NCI-H128 (cell line): Measurements from ENCODE around the gene TTLL11.
A peak's percentile ranks its signal among the peaks of the same experiment; 100 is the strongest.

Experiments
- DNase-seq: peaks from one replicate; lab custom pipeline; 2025; ENCODE audit not compliant: unreplicated experiment; lab: John Stamatoyannopoulos, UW

TTLL11 gene

DNA sequence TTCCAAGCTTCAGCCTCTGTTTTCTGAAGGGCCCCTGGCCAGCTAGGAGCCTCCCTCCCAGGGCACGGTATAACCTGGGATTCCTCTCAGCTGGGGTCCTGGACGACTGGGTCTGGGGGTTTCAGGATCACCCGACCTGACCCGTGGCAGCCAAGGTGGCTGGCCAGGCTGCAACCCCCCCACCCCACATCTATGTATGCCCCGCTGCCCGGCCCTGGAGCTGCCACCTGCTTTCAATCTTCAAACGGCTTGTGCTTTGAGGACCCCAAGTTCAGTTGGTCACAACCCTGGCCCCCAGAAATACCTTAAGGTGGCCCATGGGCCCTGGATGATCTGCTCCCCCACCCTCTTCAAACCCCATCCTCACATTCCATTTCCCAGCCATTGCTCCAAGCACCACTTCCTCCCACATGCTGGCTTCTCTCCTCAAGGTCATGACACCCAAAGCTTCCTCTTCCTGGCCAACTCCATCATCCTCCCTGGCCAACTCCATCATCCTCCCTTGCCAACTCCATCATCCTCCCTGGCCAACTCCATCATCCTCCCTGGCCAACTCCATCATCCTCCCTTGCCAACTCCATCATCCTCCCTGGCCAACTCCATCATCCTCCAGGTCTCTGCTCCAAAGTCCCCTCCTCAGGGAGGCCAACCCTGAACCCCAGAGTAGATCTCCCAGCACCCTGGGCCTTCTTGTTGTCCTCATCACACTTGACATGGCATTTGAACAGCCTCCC lies 17.2 kb upstream of the TTLL11 start:
- no peak for DNase-seq

DNA sequence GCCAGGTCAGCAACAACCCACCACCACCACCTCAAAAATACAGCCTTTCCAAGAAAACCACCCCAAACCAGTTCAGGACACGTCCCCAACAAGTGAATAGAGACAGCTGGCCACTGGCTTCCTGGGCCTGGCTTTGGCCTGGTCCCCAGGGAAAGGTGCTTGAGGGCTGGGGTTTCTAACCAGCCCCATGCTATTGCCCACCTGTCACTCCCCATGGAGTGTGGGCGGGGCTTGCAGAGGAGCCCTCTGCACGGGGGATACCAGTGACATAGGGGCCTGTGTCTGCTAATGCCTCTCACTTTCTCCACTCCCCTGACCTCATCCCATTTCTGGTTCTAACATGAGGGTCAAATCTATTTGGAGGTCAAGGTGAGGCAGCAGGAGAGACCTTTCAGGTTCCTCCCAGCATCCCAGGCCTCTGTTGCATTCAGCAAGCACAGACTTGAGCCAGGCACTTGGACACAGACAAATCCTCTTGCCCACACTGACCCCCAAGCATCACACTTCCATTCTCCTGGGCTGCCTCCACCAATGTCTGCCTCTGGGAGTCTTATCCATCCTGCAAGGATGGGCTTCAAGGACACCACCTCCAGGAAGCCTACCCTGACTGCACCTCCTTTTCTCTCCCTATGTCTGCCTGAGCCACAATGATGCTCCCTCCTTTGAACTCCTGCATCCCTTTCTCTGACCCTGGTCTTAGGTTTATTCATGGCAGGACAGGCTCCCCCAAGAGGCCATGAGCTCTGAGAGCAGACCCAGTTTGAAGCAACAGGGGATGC lies 16.1 kb upstream of the TTLL11 start:
- no peak for DNase-seq

DNA sequence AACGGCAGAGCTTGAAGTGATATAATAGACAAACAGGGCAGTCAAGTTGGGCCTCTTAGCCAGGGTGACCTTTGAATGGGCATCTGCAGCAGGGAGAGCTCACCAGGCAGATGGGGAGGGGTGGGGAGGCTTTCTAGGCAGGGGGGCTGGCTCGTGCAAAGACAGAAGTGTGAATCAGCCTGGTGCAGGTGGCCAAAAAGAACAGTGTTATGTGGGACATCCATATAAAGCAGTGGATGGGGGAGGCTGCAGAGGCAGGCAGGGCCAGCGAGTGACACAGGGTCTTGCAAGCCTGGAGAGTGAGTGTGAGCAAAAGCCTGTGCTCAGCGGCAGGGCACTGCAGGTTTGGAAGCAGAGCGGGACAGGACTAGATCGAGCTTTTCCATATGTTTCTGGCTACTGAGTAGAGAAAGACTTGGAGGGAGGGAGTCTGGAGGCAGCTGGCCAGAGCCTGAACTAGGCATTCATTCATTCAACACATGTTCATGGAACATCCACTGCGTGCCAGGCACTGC lies 14.2 kb upstream of the TTLL11 start:
- no peak for DNase-seq

DNA sequence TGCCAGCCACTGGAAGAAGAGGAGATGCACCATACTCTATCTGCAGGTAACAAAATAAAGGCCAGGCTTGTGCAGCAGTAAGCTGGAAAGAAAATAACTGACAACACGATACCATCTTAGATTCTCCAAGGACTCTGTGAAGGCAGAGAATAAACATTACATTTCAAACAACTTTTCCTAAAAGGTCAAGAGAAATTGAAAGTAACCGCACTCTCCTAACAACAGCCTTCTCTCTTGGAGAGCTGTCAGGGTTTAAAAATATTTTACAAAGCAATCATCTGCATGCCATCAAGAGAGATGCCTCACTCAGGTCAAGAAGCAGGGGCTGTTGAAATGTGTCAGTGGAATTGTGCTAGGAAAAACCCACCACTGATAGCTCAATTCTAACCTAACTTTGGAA lies 13.5 kb upstream of the TTLL11 start:
- DNase-seq, result no peak

DNA sequence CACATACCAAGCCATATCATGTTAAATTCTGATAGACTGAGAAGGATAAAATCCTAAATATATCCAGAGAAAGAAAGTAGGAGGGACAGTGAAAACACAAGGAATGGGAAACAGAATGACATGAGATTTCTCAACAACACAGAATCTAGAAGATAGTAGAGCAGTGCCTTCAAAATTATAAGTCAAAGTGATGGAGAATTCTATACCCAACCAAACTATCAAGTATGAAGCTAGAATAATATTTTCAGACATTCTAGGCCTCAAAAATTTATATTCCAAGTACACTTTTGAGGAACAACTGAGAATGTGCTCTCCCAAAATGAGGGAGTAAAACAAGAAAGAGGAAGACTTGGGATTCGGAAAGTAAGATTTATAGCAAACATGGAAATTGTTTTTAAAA lies 10.9 kb upstream of the TTLL11 start:
- no peak for DNase-seq

DNA sequence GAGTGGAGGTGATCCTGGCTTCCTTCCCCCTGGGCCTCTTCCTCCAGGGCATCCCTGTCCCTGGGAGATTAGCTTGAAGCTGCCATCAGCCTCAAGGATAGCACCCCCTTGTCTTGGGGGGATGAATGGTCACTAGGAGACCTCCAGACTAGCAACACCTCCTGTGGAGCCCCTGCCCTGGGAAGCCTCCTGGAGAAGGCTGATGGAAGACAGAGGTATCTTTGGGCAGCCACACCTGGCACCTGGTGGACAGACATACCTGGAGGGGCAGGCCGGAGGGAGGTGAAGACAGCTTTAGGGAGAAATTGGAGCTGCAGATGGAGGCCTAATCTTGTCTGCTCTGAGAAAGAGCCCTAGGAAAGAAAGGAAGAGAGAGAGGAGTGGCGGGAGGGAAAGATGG lies 9.0 kb upstream of the TTLL11 start:
- DNase-seq, result no peak

DNA sequence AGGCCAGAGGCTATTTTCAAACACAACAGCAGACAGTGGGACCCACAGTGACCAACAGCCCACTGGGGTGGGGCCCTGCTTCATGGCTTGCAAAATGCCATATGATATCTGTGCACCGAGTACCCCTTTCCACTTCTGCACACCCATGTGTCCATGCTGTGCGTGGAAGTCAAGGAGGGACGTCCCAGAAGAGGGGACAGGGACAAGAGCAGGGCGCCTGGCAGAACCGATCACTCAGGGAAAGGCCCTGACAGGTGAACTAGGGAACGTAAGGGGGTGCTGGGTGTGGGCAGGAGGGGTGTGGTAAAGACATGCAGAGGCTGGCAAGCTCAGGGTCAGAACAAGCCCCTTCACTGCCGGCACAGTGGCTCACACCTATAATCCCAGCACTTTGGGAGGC lies 7.6 kb upstream of the TTLL11 start:
- DNase-seq, result no peak

DNA sequence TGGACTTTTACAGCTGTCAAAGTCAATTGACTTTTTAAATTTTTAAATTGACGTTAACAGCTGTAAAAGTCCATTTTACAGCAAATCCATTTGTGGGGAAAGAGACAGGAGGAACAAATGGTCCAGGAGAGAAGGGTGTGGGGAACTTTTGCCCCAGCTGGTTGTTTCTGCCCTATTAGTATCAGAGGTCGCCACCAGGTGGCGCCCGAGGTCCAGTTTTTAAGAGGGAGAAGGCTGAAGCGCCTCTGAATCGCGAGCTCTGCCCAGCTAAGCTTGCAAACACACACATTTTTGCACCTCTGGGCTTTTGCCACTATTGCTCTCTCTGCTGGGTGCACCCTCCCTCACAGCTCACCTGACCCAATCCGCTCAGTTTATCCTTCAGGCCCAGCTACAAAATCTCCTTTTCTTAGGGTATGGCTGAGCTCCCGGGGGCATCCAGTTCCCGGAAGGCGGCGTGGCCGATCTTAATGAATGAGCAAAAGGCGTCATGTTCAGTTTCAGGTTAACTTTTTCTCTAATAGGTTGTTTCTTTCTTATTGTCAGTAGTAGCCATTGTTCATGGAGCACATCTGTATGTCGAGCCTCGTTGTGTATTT lies 6.3 kb upstream of the TTLL11 start:
- DNase-seq, result peak; percentile 64

DNA sequence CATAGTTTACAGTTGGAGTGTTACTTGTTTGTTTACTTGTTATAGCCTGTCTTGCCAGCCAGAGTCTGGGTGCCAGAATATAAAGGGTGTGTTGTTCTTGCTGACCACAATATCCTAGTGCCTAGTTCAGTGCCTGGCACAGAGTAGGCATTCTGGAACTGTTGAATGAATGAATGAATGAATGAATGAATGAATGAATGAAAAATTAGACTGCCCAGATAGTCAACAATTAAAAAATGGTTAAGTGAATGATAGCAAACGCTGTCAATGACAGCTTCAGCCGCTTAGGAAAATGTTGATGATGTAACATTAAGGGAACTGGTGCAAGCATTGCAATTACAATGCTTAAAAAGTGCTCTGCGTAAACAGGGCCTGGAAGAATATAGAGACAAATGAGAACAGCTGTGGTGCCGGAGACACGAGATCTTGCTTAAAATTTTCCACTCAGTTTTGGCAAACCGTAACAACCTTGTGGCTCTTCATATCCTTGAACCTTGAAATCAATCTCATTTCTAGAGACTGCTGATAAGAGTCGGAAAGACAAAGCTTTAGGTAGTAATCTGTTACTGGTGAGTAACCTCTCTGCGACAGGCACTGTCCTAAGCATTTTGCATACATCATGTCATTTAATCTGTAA lies 4.7 kb upstream of the TTLL11 start:
- DNase-seq, result no peak

DNA sequence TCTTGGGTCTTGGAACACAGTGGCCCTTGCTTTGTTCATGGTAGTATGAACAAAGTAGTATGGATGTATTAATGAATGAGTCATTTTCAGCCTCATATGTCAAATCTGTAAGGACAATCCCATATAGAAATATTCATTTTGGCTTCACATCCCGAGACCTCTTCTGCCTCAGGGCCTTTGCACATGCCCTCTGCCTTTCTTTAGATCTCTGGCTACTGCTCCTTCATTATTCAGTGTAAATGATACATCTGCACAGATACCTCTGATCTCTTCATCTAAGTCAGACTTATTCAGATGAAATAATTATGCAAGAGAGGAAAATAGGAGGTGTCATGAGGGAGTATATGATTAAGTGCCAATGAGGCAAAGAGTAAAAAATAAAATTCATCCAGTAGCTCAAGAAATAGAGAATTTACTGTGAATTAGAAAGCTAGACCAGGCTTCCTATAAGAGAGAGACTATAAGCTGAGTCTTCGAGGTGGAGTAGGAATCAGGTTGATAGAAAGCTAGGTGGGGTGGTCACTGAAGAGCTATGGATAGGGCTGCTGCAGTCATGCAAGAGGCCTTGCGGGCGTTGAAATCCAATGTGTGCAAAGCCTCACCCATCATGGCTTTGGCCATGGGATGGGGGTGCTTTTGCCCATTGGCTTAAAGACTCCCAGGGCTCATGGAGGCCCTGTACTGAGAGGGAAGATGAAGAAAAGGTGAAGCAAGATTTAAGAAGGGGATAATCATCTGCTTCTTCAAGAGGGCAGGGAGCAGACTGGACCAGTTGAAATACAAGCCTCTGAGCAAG lies 3.7 kb upstream of the TTLL11 start:
- no peak for DNase-seq

DNA sequence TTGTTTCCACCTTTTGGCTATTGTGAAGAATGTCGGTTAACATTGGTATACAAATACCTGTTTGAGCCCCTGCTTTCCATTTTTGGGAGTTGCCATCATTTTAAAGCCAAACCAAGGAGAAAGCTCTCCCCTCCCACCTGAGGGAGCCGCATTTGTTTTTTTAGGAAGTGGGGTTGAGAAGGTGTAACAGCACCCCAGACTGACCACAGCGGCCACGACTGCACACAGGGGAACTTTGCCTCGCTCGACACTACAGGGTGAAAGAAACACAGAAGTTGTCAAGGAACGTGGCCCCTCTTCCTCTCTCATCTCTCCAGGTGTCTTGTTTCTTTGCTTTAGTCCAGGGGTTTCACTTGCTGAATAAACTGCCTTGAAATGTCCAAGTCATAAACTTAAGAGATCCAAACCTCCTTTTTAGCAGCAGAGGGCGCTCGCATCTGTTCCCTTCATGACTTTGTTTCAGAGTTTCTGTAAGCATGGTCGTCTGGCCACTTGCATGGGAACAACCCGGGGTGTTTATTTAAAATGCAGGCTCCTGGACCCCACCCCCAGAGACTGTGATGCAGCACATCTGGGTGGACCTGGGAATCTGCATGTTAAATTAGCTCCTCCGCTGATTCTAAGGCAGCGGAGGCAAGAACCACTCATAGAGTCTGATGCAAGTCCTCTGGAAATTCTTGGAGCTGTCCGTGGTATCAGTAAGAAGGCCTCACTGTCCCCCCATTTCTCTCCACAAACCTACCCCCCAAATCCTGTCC lies 2.1 kb upstream of the TTLL11 start:
- DNase-seq, result no peak

DNA sequence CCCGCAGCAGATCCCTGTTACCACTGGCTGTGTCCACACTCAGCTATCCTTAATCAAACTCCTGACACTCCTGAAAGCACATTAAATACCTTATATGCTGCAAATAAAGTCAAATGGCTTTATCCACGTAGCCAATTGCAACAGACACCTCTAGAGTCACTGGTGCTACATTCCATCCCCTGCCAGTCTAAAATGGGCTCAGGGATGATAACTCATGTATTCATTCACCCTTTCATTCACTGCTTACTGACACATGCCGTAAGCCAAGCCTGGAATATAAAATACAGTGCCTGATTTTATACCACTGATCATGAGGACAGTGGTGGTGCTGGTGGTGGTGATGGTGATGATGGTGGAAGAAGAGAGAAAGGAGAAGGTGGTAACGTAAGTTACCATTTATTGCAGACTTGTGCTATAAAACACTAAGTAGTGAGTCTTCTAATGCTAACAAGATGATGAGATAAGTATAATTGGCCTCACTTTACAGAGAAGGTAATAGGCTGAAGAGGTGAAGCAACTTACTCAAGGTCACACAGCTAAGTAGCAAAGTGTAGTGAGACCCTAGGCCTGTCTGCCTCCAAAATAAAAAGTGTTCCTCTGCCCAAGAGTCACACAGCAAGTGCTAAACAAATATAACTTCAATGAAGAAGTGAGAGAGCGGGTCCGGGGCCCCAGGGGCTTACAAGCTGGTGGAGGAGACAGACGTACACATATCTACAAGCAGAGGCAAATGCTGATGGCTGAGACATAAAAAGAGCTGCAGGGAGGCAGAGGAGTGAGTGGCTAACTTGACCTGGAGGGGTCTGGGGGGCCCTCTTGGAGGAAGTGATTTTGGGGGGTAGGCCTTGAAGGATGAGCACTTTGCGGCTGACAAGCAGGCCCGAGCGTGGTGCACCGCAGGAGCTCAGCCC lies 1.2 kb downstream of the TTLL11 start:
- no peak for DNase-seq

DNA sequence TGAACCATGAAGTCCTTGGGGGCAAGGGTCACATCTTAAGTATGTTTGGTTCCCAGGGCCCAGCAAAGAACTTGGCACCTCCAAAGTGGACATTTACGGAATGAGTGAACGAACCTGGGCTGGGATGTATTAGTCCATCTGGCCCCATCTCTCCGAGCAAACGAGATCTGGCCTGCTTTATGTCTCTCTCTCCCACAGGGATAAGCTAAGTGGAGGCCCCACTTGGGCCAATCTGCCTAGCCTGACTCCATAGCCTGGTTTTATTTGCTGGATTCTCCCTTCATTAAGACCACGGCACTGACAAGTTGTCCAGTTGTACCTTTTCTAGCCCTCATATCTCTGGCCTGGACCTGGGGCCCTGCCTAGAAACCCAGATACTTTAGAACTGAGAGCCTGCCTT lies 2.1 kb downstream of the TTLL11 start:
- DNase-seq, result no peak

DNA sequence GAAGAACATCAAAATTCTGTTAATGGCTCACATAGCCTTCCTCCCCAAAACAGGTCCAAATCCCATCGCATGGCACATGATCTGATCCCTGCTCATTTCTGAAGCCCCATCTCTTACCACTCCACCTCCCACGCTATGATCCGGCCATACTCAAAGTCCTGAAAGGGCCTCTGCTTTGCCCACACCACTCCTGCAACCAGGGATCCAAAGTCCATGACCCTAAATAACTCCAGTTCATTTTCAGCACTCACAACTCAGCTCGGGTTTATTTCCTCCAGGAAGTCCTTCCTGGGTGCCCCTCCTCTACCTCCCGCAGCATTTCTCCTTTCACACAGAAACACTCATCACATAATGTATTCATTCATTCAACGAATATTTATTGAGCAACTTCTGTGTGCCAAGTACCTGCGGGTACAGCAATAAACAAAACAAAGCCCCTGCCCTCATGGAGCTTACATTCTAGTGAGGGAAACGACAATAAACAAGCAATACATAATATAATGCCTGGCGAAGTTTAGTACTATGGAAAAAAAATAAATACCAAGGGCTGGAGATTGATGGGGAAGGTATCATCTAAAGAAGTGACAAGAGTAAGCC lies 2.7 kb downstream of the TTLL11 start:
- DNase-seq, result no peak

DNA sequence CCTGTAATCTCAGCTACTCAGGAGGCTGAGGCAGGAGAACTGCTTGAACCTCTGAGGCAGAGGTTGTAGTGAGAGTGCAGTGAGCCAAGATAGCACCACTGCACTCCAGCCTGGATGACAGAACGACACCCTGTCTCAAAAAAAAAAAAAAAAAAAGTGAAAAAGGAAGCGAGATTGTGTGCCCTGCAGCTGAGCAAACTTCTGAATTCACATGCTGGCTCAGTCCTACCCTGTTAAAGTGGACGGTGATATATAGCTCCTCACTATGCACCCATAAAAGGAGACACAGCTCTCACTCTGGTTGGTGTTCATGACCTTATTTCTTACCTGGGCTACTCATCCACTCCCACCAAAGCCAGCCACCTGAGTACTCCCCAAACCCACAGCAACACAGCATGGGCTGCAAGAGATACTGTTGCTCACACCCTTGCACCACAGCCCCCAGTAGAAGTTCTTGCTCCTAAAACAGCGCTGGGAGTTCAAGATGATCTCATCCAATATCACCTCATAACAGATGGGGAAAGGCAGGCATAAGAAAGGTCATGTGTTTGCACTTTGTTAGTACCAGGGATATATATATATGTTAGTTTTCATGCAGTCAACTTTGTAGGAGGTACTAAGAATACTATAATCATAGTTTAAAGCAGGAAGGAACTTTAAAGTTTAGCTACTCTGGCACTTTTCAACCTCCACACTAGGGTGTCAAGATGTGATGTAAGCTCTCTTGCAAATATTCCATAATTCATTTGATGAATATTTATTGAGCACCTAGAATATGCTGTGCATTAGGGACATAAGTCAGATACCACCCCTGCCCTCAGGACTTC lies 4.0 kb downstream of the TTLL11 start:
- DNase-seq, result no peak

DNA sequence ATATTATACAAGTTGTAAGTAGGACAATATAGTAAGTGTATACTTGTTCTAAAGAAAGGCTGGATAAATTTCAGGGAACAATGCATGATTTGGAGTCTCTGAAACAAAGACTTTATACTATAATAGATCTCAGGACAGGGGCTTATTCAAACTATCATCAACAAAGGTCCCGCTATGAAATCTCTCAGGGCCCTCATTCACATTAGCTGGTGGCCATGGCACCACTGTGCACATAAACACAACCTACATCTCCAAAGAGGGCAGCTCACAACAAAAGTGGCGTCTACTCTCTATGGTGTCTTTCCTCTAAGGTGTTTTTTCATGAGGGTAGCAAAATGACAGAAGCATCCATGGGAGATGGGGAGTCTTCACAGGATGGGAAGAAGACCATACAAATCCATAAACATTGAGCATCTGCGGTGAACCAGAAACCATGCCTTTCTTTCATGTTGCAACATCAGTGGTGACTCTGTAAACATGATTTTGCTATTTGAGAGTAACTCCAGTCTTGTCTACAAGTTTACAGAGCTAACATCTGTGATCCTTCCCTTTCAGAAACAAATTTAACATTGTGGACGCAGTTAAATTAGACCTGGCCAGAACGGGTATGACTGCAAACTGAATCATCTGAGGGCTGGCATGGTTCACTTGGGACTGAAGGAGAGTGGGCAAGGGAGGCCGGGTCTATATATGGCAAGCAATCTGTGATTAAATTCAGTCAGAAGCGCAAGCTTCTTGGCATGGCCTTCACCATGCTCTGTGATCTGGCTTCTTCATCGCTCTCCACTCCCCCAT lies 5.5 kb downstream of the TTLL11 start:
- DNase-seq, result no peak

DNA sequence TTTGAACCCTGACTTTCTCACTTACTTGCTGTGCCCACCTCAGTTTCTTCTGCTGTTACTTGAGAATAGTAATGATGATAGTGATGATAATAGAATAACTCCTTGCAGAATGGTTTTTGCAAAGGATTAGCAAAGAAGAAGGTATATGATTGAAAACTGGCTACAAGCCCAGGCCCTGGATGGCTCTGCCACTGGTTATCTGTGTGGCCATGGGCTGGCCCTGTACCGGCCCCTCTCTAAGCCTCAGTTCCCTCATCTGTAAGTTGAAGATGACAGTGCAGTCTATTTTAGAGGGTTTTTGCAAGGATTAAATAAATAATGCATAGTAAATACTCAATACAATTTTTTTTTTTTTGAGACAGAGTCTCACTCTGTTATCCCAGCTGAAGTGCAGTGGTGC lies 6.2 kb downstream of the TTLL11 start:
- DNase-seq, result no peak
